GM12864 (cell line): ENCODE measurements around the gene SCP2.

Source experiments
- DNase-seq: peaks from one replicate; pipeline ENCODE4 v3.0.0-alpha.2; 2011; ENCODE audit warnings: low read depth
- H3K4me3 ChIP-seq: 2 replicates; pipeline ENCODE4 v1.5.1; 2011; ENCODE audit warnings: mild to moderate bottlenecking, low read depth, low read length, control low read depth
- CTCF ChIP-seq: IDR thresholded peaks from 2 replicates; pipeline ENCODE4 v1.5.1; 2011; ENCODE audit warnings: low read depth, mild to moderate bottlenecking, moderate library complexity, low read length, control low read depth, inconsistent platforms; ENCODE audit errors: missing control alignments

The SCP2 gene

GRCh38 chr1:53079251-53079650, 152.2 kb downstream of the SCP2 start:
- no peak for DNase-seq
- H3K4me3 ChIP-seq = no peak overlapping the region
- TF ChIP-seq CTCF = no peak

- DNase-seq = no peak
- TF ChIP-seq CTCF = no peak
These were observed 153.0 kb downstream of the SCP2 start for GRCh38 chr1:53080041-53080440.

GRCh38 chr1:53080769-53081168, 153.7 kb downstream of the SCP2 start:
- no peak overlapping the region for H3K4me3 ChIP-seq
- no peak for TF ChIP-seq CTCF
- DNase-seq = no peak

More at GRCh38 chr1:53080041-53080440, 153.0 kb downstream of the SCP2 start:
- no peak overlapping the region for H3K4me3 ChIP-seq

DNA sequence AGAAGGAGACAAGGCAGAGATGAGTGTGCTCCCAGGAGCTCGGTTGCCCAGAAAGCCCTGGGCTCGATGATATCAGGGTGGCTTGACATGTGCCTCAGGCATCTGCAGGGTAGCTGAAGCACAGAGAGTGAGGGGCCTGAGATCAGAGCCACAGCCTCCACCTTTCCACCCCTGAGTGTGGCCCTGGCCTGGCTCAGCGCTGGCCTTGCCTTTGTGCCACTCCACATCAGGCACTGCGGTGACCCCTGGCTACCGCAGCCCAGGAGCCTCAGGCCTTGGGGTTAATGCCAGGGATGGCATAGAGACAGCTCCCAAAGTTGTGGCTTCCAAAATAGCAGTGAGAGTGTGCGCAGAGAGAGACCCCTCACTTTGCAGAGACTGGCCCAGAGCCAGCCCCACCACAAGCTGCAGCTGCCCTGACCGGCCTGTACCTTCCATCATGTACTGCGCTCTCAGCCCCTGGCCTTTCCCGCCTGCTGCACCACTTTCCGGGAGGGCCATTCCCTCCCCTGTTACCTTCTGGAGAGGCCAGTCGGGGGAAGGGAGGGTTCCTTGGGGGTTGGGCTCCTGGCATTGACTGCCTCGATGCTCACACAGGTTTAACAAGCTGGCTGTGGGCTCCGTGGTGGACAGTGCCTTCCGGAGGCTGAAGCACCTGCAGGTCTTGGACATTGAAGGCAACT, 154.4 kb downstream of the SCP2 start:
- DNase-seq = no peak
- TF ChIP-seq CTCF = no peak
- H3K4me3 ChIP-seq = no peak overlapping the region

- no peak overlapping the region for H3K4me3 ChIP-seq
- no peak for TF ChIP-seq CTCF
- no peak for DNase-seq
These were observed 155.9 kb downstream of the SCP2 start for GRCh38 chr1:53082826-53083455.

DNA sequence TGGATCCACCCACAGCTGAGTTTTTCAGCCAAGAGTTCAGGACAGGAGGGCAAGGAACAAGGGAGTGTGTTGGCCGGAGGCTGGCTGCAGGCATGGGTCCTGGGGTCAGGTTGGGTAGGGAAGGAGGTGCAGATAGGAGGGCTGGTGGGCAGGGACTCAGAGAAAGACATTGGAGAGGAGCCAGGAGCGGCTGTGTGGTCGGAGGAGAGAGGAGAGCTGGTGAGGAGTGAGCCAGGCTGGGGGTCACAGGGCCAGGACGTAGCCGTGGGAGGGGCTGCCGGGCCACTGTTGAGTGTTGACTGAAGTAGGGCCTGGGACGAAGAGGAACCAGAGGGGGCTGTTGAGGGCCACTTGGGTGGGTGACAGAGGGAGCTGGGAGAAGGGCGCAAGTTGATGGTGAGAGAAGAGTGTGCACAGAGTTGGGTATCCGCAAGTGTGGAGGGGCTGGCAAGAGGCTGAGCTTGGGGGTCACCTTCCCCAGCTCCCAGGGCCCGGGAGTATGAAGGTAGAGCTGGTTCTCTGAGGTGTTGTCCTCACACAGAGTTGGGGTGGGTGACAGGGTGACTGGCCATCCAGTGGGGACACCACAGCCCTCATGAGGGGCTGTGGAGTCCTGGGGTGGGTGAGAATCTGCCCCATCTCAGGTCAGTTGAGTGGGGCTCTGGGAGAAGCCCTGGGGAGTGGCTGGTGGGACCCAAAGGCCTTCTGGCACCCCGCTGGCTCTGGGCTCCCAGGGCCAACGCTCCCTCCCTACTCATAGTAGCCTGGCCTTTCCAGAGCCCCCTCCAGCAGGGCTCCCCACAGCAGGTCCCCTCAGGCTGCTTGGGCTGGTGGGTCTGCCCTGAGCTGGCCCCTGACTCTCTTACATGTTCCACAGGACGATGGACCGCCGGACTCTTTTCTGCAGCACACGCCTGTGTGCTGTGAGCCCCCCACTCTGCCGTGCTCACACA, 156.8 kb downstream of the SCP2 start:
- DNase-seq = no peak
- no peak for TF ChIP-seq CTCF
- no peak overlapping the region for H3K4me3 ChIP-seq
